H9 (cell line): ENCODE results near the gene MIB2. TPM values are rescaled to one million over a fixed set of nuclear protein-coding genes. Genes with fewer than 3 reads are reported as not detected.
"Not testable (repeated sequence)": the region's sequence is repeated elsewhere in the genome, so short reads cannot be mapped to it uniquely, and the experiment has no call there.

Source experiments
- DNase-seq: peaks from one replicate; pipeline ENCODE4 v3.0.0-alpha.2; 2017
- H2AFZ ChIP-seq: one replicate; pipeline ENCODE4 v1.6.1; 2013; ENCODE audit warnings: mild to moderate bottlenecking, low read length, control low read depth, moderate library complexity
- H2AK5ac ChIP-seq: 2 replicates; pipeline ENCODE4 v1.6.1; 2013; ENCODE audit warnings: low read length, control low read depth, mixed read lengths; ENCODE audit not compliant: insufficient read length
- H2BK120ac ChIP-seq: one replicate; pipeline ENCODE4 v1.6.1; 2013; ENCODE audit warnings: low read depth, mild to moderate bottlenecking, low read length, control low read depth, inconsistent platforms; ENCODE audit not compliant: poor library complexity, severe bottlenecking
- H2BK12ac ChIP-seq: 2 replicates; pipeline ENCODE4 v1.6.1; 2013; ENCODE audit warnings: low read length, control low read depth, mixed read lengths, low read depth; ENCODE audit not compliant: insufficient read length
- H2BK15ac ChIP-seq: 2 replicates; pipeline ENCODE4 v1.6.1; 2013; ENCODE audit warnings: low read depth, low read length, control low read depth
- H2BK20ac ChIP-seq: one replicate; pipeline ENCODE4 v1.6.1; 2013; ENCODE audit warnings: low read depth, mild to moderate bottlenecking, low read length, control low read depth, inconsistent platforms; ENCODE audit not compliant: poor library complexity, severe bottlenecking
- H2BK5ac ChIP-seq: 2 replicates; pipeline ENCODE4 v1.6.1; 2013; ENCODE audit warnings: low read length, control low read depth, mixed read lengths; ENCODE audit not compliant: insufficient read length
- H3K14ac ChIP-seq: 2 replicates; pipeline ENCODE4 v1.6.1; 2013; ENCODE audit warnings: low read length, control low read depth; ENCODE audit not compliant: insufficient read depth
- H3K18ac ChIP-seq: 2 replicates; pipeline ENCODE4 v1.6.1; 2013; ENCODE audit warnings: low read depth, mild to moderate bottlenecking, mixed read lengths, low read length, control low read depth; ENCODE audit not compliant: insufficient read length
- H3K23ac ChIP-seq: 2 replicates; pipeline ENCODE4 v1.6.1; 2013; ENCODE audit warnings: low read length, control low read depth, mixed read lengths, low read depth; ENCODE audit not compliant: insufficient read length
- H3K23me2 ChIP-seq: 2 replicates; pipeline ENCODE4 v1.6.1; 2013; ENCODE audit warnings: low read depth, mild to moderate bottlenecking, mixed read lengths, low read length, control low read depth; ENCODE audit not compliant: insufficient read length, poor library complexity, severe bottlenecking
- H3K27ac ChIP-seq: 2 replicates; pipeline ENCODE4 v1.5.1; 2013; ENCODE audit warnings: low read length, control low read depth, mixed read lengths, low read depth; ENCODE audit not compliant: insufficient read length
- H3K27me3 ChIP-seq: 2 replicates; pipeline ENCODE4 v1.6.1; 2013; ENCODE audit warnings: low read length, control low read depth, inconsistent platforms; ENCODE audit not compliant: insufficient read depth
- H3K4ac ChIP-seq: 2 replicates; pipeline ENCODE4 v1.6.1; 2013; ENCODE audit warnings: low read depth, mild to moderate bottlenecking, control low read depth, inconsistent platforms, low read length, moderate library complexity
- H3K4me1 ChIP-seq: 2 replicates; pipeline ENCODE4 v1.6.1; 2013; ENCODE audit warnings: low read length, control low read depth, inconsistent platforms; ENCODE audit not compliant: insufficient read depth
- H3K4me2 ChIP-seq: 2 replicates; pipeline ENCODE4 v1.6.1; 2013; ENCODE audit warnings: low read length, control low read depth, mixed read lengths; ENCODE audit not compliant: insufficient read length, insufficient read depth
- H3K56ac ChIP-seq: 2 replicates; pipeline ENCODE4 v1.6.1; 2013; ENCODE audit warnings: low read depth, mild to moderate bottlenecking, mixed read lengths, low read length, control low read depth; ENCODE audit not compliant: insufficient read length
- H3K79me1 ChIP-seq: 2 replicates; pipeline ENCODE4 v1.6.1; 2013; ENCODE audit warnings: low read depth, mild to moderate bottlenecking, moderate library complexity, low read length, control low read depth, inconsistent platforms; ENCODE audit not compliant: insufficient read depth, poor library complexity, severe bottlenecking
- H3K79me2 ChIP-seq: 2 replicates; pipeline ENCODE4 v1.6.1; 2013; ENCODE audit warnings: low read length, control low read depth, inconsistent platforms; ENCODE audit not compliant: insufficient read depth
- H3K9ac ChIP-seq: 2 replicates; pipeline ENCODE4 v1.6.1; 2013; ENCODE audit warnings: low read length, control low read depth, mixed read lengths; ENCODE audit not compliant: insufficient read length; ENCODE audit errors: extremely low read depth
- H3K9me3 ChIP-seq: one replicate; pipeline ENCODE4 v1.6.1; 2013; ENCODE audit warnings: low read depth, low read length, inconsistent platforms; ENCODE audit not compliant: control insufficient read depth
- H3T11ph ChIP-seq: one replicate; pipeline ENCODE4 v1.6.1; 2013; ENCODE audit warnings: mild to moderate bottlenecking, low read length, control low read depth, inconsistent platforms
- H4K20me1 ChIP-seq: one replicate; pipeline ENCODE4 v1.6.1; 2013; ENCODE audit not compliant: control insufficient read depth, insufficient read length, insufficient read depth
- H4K5ac ChIP-seq: 2 replicates; pipeline ENCODE4 v1.6.1; 2013; ENCODE audit warnings: low read depth, mild to moderate bottlenecking, mixed read lengths, low read length, control low read depth; ENCODE audit not compliant: insufficient read length
- H4K8ac ChIP-seq: replicated peaks from 2 replicates; pipeline ENCODE4 v1.6.1; 2013; ENCODE audit warnings: low read length, control low read depth, mixed read lengths, low read depth; ENCODE audit not compliant: insufficient read length
- H4K91ac ChIP-seq: 2 replicates; pipeline ENCODE4 v1.6.1; 2013; ENCODE audit warnings: low read depth, mild to moderate bottlenecking, moderate library complexity, mixed read lengths, low read length, control low read depth; ENCODE audit not compliant: insufficient read length
- H3K27ac Mint-ChIP-seq, 3 experiments: 2 replicates in 2 of 3; 3 replicates in 1 of 3; pipeline ENCODE4 v1.8.0; 2020 to 2021; ENCODE audit warnings: mixed read lengths in 3 of 3, mild to moderate bottlenecking in 1 of 3, moderate library complexity in 1 of 3
- H3K27me3 Mint-ChIP-seq: 2 replicates; pipeline ENCODE4 v1.8.0; 2021; ENCODE audit warnings: low read depth, mild to moderate bottlenecking, moderate library complexity, mixed read lengths
- H3K36me3 Mint-ChIP-seq, 3 experiments: 2 replicates in 2 of 3; 3 replicates in 1 of 3; pipeline ENCODE4 v1.8.0; 2020 to 2021; ENCODE audit warnings: low read depth in 3 of 3, mixed read lengths in 3 of 3; ENCODE audit not compliant: insufficient read depth in 1 of 3
- H3K4me1 Mint-ChIP-seq, 2 experiments: 2 replicates each; pipeline ENCODE4 v1.8.0; 2020; ENCODE audit warnings: mixed read lengths in 2 of 2
- H3K4me3 Mint-ChIP-seq, 2 experiments: 2 replicates in 1 of 2; 3 replicates in 1 of 2; pipeline ENCODE4 v1.8.0; 2020 to 2021; ENCODE audit warnings: mild to moderate bottlenecking in 2 of 2, mixed read lengths in 2 of 2, moderate library complexity in 1 of 2
- H3K9me3 Mint-ChIP-seq, 2 experiments: 2 replicates in 1 of 2; 3 replicates in 1 of 2; pipeline ENCODE4 v1.8.0; 2020; ENCODE audit warnings: mild to moderate bottlenecking in 2 of 2, mixed read lengths in 2 of 2, moderate library complexity in 1 of 2
- WGBS: extraction: QIAGEN DNeasy Blood & Tissue Kit; methylation state at CpG from one replicate; pipeline ENCODE4 v1.1.7; 2013; ENCODE audit warnings: missing lambda C conversion rate, low lambda C conversion rate, mixed read lengths; ENCODE audit not compliant: insufficient read length; ENCODE audit errors: extremely low coverage; 5-methylcytosine and 5-hydroxymethylcytosine counted together
- total RNA-seq: library from RNA; stranded (reverse); gene quantifications from 2 replicates; pipeline ENCODE4 v1.2.1, GENCODE V29; 2021

MIB2 gene
- total RNA-seq, 1 experiment from 2014 or later, result 77.8 TPM

GRCh38 chr1:1675218-1675617, 59.9 kb downstream of the MIB2 start:
- H3K9me3 ChIP-seq, H3K4me3 Mint-ChIP-seq, H3K23ac ChIP-seq, H3K27me3 ChIP-seq, H2AFZ ChIP-seq, H2AK5ac ChIP-seq, H4K20me1 ChIP-seq, H3K4me2 ChIP-seq, H3K18ac ChIP-seq, H4K8ac ChIP-seq, H3K79me1 ChIP-seq, H3K27me3 Mint-ChIP-seq, H2BK120ac ChIP-seq, H2BK20ac ChIP-seq, H2BK12ac ChIP-seq, H3T11ph ChIP-seq, H3K27ac Mint-ChIP-seq, H2BK15ac ChIP-seq, H3K9me3 Mint-ChIP-seq, H3K79me2 ChIP-seq, H3K4me1 ChIP-seq, H3K27ac ChIP-seq, H3K56ac ChIP-seq, H3K14ac ChIP-seq, H3K23me2 ChIP-seq, H2BK5ac ChIP-seq, H3K9ac ChIP-seq, DNase-seq, H4K5ac ChIP-seq, H3K4ac ChIP-seq, H4K91ac ChIP-seq: not testable (repeated sequence)
- Mint-ChIP-seq H3K36me3 (peaks cover 3 to 31% (median 26%) of the 10 kb centered on the region in 3 experiments; a peak in 6 of 7 replicates), H3K4me1 (peaks cover 16 to 17% of the 10 kb centered on the region in 2 experiments)
- no CpG with 5 or more reads among the region's 18 CpGs for WGBS

GRCh38 chr1:1676087-1676486, 60.8 kb downstream of the MIB2 start:
- not testable (repeated sequence) for H2BK120ac ChIP-seq, H3K23me2 ChIP-seq, H3K9me3 Mint-ChIP-seq, H3K4ac ChIP-seq, H3K4me2 ChIP-seq, H3K23ac ChIP-seq, H3K56ac ChIP-seq, DNase-seq, H3K27me3 Mint-ChIP-seq, H2AK5ac ChIP-seq, H3K4me3 Mint-ChIP-seq, H4K20me1 ChIP-seq, H3K79me1 ChIP-seq, H3K27me3 ChIP-seq, H3T11ph ChIP-seq, H2BK15ac ChIP-seq, H3K18ac ChIP-seq, H4K91ac ChIP-seq, H2BK5ac ChIP-seq, H3K9me3 ChIP-seq, H4K5ac ChIP-seq, H3K9ac ChIP-seq, H3K27ac ChIP-seq, H2BK12ac ChIP-seq, H3K27ac Mint-ChIP-seq, H3K14ac ChIP-seq, H4K8ac ChIP-seq, H2AFZ ChIP-seq, H3K4me1 ChIP-seq, H3K79me2 ChIP-seq, H2BK20ac ChIP-seq
- peaks cover 16 to 17% of the 10 kb centered on the region in 2 experiments for H3K4me1 Mint-ChIP-seq
- peaks cover 2 to 26% (median 22%) of the 10 kb centered on the region in 3 experiments; a peak in 6 of 7 replicates for H3K36me3 Mint-ChIP-seq
- no CpG with 5 or more reads among the region's 21 CpGs for WGBS
